ENCODE data around the gene NR5A2. TPM values are rescaled to one million over a fixed set of nuclear protein-coding genes. Genes with fewer than 3 reads are reported as not detected.

NR5A2 gene
- total and polyA plus RNA-seq, 3 donors from 2014 or later = 1.3 to 4.4 (median 2.3) TPM

DNA sequence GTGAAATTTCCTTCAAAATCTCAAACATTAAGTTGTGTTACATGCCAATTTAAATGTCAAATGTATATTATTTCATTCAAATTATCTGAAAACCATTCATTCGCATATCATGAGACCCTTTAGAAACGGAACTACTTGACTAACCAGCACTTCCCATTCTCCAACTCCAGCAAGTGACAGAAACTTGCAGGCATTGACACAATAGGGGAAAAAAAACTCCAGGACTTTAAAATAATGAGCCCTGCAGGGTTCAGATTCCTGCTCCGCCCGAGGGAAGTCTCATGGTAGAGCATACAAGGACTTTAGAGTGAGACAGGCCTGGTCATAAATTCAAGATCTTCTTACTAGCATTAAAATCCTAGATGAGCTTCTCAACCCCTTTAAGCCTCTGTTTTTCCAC, 138.9 kb downstream of the NR5A2 start:
- Histone ChIP-seq H3K27ac (no peak overlapping the region), H3K27me3 (no peaks in the 10 kb centered on the region), H3K36me3 (ENCODE audit: low read depth, missing control alignments) (no peaks in the 10 kb centered on the region), H3K4me3 (no peak overlapping the region), H3K4me1 (no peaks in the 10 kb centered on the region), H3K9me3 (no peaks in the 10 kb centered on the region)
- no peak for DNase-seq
- TF ChIP-seq CTCF (IDR thresholded peaks at IDR 0.05) (no peak), POLR2A (IDR thresholded peaks at IDR 0.05) (no peak)
- 77 to 79% methylated on average over 4 of the region's 4 CpGs for WGBS, 2 donors
- intact Hi-C loops (cut with DNase I; ENCODE audit: low total_unique reads) = no loop called here

GRCh38 chr1:200168926-200169325, 141.4 kb downstream of the NR5A2 start:
- H3K4me3 ChIP-seq = no peak overlapping the region
- no peaks in the 10 kb centered on the region for H3K4me1 ChIP-seq
- intact Hi-C loops (cut with DNase I; ENCODE audit: low total_unique reads) = no loop called here
- DNase-seq = no peak
- 56 to 69% methylated on average over 7 of the region's 7 CpGs for WGBS, 2 donors
- H3K36me3 ChIP-seq (ENCODE audit: low read depth, missing control alignments) = no peaks in the 10 kb centered on the region
- H3K9me3 ChIP-seq = no peaks in the 10 kb centered on the region
- TF ChIP-seq CTCF (IDR thresholded peaks at IDR 0.05) = no peak
- TF ChIP-seq POLR2A (IDR thresholded peaks at IDR 0.05) = no peak
- H3K27ac ChIP-seq = no peak overlapping the region
- H3K27me3 ChIP-seq = no peaks in the 10 kb centered on the region

- WGBS, 2 donors = 65 to 82% methylated on average over 4 of the region's 4 CpGs
Observed at GRCh38 chr1:200172311-200172710, 144.8 kb downstream of the NR5A2 start.

GRCh38 chr1:200173097-200173618, 145.6 kb downstream of the NR5A2 start:
- Histone ChIP-seq H3K36me3 (ENCODE audit: low read depth, missing control alignments) (no peaks in the 10 kb centered on the region), H3K4me3 (no peak overlapping the region), H3K9me3 (no peaks in the 10 kb centered on the region), H3K4me1 (no peaks in the 10 kb centered on the region), H3K27me3 (no peaks in the 10 kb centered on the region), H3K27ac (no peak overlapping the region)
- 41 to 61% methylated on average over 2 of the region's 2 CpGs for WGBS, 2 donors
- no peak for TF ChIP-seq POLR2A (IDR thresholded peaks at IDR 0.05)
- no peak for TF ChIP-seq CTCF (IDR thresholded peaks at IDR 0.05)
- DNase-seq = no peak
- intact Hi-C loops (cut with DNase I; ENCODE audit: low total_unique reads) = no loop called here

More at GRCh38 chr1:200172311-200172710, 144.8 kb downstream of the NR5A2 start:
- DNase-seq = no peak
- Histone ChIP-seq H3K9me3 (no peaks in the 10 kb centered on the region), H3K4me3 (no peak overlapping the region), H3K4me1 (no peaks in the 10 kb centered on the region), H3K27ac (no peak overlapping the region), H3K27me3 (no peaks in the 10 kb centered on the region), H3K36me3 (ENCODE audit: low read depth, missing control alignments) (no peaks in the 10 kb centered on the region)
- intact Hi-C loops (cut with DNase I; ENCODE audit: low total_unique reads) = no loop called here
- TF ChIP-seq CTCF (IDR thresholded peaks at IDR 0.05) = no peak
- no peak for TF ChIP-seq POLR2A (IDR thresholded peaks at IDR 0.05)
